KMS-11 (cell line): ENCODE data around the gene PPY.
"Not testable (repeated sequence)": the region's sequence is repeated elsewhere in the genome, so short reads cannot be mapped to it uniquely, and the experiment has no call there.

Experiments used
- H2AFZ ChIP-seq: fragments of 200-600 bp; sonication (generic); 2 replicates; pipeline ENCODE4 v1.6.1; 2016; ENCODE audit warnings: antibody characterized with exemption, mixed run types, low read depth
- H3K27ac ChIP-seq: fragments of 200-600 bp; sonication (generic); 2 replicates; pipeline ENCODE4 v1.6.1; 2016; ENCODE audit warnings: mild to moderate bottlenecking, mixed run types
- H3K27me3 ChIP-seq: fragments of 200-600 bp; sonication (generic); 2 replicates; pipeline ENCODE4 v1.6.1; 2017; ENCODE audit warnings: mild to moderate bottlenecking, low read depth, mixed run types, moderate library complexity; ENCODE audit not compliant: insufficient read depth
- H3K36me3 ChIP-seq: fragments of 200-600 bp; sonication (generic); 2 replicates; pipeline ENCODE4 v1.6.1; 2017; ENCODE audit warnings: mild to moderate bottlenecking, mixed run types; ENCODE audit not compliant: insufficient read depth
- H3K4me1 ChIP-seq: fragments of 200-600 bp; sonication (generic); 2 replicates; pipeline ENCODE4 v1.6.1; 2016; ENCODE audit warnings: mild to moderate bottlenecking, low read depth, mixed run types; ENCODE audit not compliant: poor library complexity, severe bottlenecking
- H3K4me2 ChIP-seq: fragments of 200-600 bp; sonication (generic); 2 replicates; pipeline ENCODE4 v1.7.0; 2016; ENCODE audit warnings: mild to moderate bottlenecking, mixed run types
- H3K4me3 ChIP-seq: fragments of 200-600 bp; sonication (generic); IDR thresholded peaks from 2 replicates; pipeline ENCODE4 v1.6.1; 2017; ENCODE audit warnings: low read depth, low read length, mixed read lengths; ENCODE audit not compliant: insufficient read depth
- H3K79me2 ChIP-seq: fragments of 200-600 bp; sonication (generic); 2 replicates; pipeline ENCODE4 v1.6.1; 2016; ENCODE audit warnings: low read depth, mixed run types; ENCODE audit not compliant: insufficient read depth
- H3K9ac ChIP-seq: fragments of 200-600 bp; sonication (generic); 2 replicates; pipeline ENCODE4 v1.6.1; 2016; ENCODE audit warnings: mild to moderate bottlenecking, mixed run types
- H4K20me1 ChIP-seq: fragments of 200-600 bp; sonication (generic); 2 replicates; pipeline ENCODE4 v1.6.1; 2016; ENCODE audit warnings: mild to moderate bottlenecking, mixed run types; ENCODE audit not compliant: insufficient read depth
- TF ChIP-seq, protein P1 (sequence below): fragments of 200-600 bp; sonication (generic); conservative IDR thresholded peaks from 2 replicates; pipeline ENCODE4 v1.6.1; 2017; ENCODE audit warnings: low read depth, mild to moderate bottlenecking, antibody characterized with exemption, low read length, moderate library complexity, mixed read lengths

Gene PPY

DNA sequence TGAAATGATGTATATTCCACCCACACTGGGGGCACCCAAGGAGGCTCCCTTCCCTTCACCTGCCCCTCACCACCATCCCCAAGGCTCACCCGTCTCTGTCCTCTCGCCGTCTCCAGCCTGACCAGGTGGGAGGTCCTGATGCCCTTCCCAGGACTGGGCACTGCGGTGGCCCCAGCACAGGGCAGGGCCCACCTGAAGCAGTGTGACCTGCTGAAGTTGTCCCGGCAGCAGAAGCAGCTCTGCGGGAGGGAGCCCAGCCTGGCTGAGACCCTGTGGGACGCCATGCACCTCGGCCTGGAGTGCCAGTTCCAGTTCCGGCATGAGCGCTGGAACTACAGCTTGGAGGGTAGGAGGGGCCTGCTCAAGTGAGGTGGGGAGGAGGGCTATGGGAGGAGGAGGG lies 9.9 kb downstream of the PPY start:
- peaks cover 1% of the 10 kb centered on the region; the same call in 1 of the 2 replicates for H3K27me3 ChIP-seq
- H3K4me3 ChIP-seq: no peak overlapping the region
- H3K36me3 ChIP-seq: no peaks in the 10 kb centered on the region
- TF ChIP-seq, protein P1, sequence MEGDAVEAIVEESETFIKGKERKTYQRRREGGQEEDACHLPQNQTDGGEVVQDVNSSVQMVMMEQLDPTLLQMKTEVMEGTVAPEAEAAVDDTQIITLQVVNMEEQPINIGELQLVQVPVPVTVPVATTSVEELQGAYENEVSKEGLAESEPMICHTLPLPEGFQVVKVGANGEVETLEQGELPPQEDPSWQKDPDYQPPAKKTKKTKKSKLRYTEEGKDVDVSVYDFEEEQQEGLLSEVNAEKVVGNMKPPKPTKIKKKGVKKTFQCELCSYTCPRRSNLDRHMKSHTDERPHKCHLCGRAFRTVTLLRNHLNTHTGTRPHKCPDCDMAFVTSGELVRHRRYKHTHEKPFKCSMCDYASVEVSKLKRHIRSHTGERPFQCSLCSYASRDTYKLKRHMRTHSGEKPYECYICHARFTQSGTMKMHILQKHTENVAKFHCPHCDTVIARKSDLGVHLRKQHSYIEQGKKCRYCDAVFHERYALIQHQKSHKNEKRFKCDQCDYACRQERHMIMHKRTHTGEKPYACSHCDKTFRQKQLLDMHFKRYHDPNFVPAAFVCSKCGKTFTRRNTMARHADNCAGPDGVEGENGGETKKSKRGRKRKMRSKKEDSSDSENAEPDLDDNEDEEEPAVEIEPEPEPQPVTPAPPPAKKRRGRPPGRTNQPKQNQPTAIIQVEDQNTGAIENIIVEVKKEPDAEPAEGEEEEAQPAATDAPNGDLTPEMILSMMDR: no peak
- H3K27ac ChIP-seq: no peak overlapping the region
- no peak overlapping the region for H2AFZ ChIP-seq
- no peaks in the 10 kb centered on the region for H3K79me2 ChIP-seq
- no peaks in the 10 kb centered on the region for H3K4me1 ChIP-seq
- no peak overlapping the region for H3K9ac ChIP-seq
- H3K4me2 ChIP-seq: no peak overlapping the region
- H4K20me1 ChIP-seq: no peaks in the 10 kb centered on the region

DNA sequence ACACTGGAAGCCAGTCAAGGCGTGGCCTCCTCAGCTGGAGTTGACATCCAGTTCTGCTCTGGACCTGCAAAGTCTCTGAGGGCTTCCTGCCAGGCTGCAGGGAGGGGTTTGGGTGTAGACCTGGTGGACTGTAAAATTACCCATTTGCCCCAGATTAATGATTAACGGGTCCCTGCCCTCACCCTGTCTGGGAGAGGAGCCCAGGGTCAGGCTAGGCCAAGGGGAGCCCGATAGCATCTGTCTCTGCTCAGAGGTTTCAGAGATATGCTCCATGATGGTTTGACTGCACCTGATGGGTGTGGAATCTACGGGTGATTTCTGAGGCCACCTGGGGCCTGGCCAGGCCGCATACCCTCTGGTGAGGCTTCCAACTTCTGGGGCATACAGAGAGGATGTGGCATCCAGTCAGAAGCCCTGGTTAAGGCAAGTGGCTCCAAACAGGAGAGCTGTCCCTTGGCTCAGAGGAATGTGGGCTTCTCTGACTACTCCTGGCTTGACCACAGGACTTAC lies 11.2 kb downstream of the PPY start:
- Histone ChIP-seq H3K79me2 (no peaks in the 10 kb centered on the region), H3K9ac (no peak overlapping the region), H3K36me3 (no peaks in the 10 kb centered on the region), H4K20me1 (no peaks in the 10 kb centered on the region), H3K4me1 (no peaks in the 10 kb centered on the region), H2AFZ (no peak overlapping the region), H3K4me3 (no peak overlapping the region), H3K4me2 (no peak overlapping the region), H3K27ac (no peak overlapping the region), H3K27me3 (peaks cover 13% of the 10 kb centered on the region)
- TF ChIP-seq, protein P1: no peak

DNA sequence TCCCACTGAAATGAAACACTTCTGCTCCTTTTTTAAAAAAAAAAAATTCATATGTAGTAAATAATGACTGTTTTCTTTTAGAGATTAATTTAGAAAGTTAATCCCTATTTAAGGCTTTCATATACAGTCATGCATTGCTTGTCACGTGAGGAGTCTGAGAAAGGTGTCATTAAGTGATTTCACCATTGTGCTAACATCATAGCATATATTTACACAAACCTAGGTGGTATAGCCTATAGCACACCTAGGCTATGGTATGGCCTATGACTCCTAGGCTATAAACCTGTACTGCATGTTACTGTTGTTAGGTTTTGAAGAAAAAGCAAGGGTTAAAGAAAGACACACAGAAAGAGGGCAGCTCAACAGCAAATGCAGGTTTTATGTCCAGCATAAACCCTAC lies 13.7 kb downstream of the PPY start:
- H3K4me3 ChIP-seq: no peak overlapping the region
- peaks cover 23% of the 10 kb centered on the region for H3K27me3 ChIP-seq
- TF ChIP-seq, protein P1: no peak
- no peak overlapping the region for H2AFZ ChIP-seq
- no peak overlapping the region for H3K27ac ChIP-seq
- no peak overlapping the region for H3K4me2 ChIP-seq
- H3K9ac ChIP-seq: no peak overlapping the region
- H3K79me2 ChIP-seq: no peaks in the 10 kb centered on the region
- H3K36me3 ChIP-seq: no peaks in the 10 kb centered on the region
- no peaks in the 10 kb centered on the region for H4K20me1 ChIP-seq
- no peaks in the 10 kb centered on the region for H3K4me1 ChIP-seq

DNA sequence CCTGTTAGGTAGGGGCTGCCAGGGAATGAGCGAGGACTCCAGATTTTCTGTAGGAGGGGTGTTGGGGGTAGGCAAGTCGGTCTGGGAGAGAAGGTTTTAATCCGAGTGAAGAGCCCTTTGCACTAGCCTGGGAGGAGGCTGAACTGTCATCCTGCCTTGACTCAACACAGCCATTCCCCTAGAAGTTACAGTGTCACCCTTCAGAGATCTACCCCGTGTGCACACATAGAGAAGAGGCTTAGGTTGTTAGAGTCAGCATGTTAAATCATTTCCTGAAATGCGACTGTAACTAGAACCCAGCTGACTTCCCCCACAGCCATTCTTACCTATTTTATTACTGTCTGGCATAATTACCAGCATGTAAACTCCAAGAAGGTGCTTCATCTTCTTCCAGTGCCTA lies 14.3 kb downstream of the PPY start:
- H3K4me3 ChIP-seq, H3K4me2 ChIP-seq: not testable (repeated sequence)
- peaks cover 23% of the 10 kb centered on the region for H3K27me3 ChIP-seq

GRCh38 chr17:43927060-43927864 lies 15.0 kb downstream of the PPY start:
- H4K20me1 ChIP-seq: no peaks in the 10 kb centered on the region
- peaks cover 23% of the 10 kb centered on the region for H3K27me3 ChIP-seq
- H3K79me2 ChIP-seq: no peaks in the 10 kb centered on the region
- no peak overlapping the region for H3K9ac ChIP-seq
- no peak overlapping the region for H3K4me3 ChIP-seq
- no peaks in the 10 kb centered on the region for H3K4me1 ChIP-seq
- H3K4me2 ChIP-seq: no peak overlapping the region
- TF ChIP-seq, protein P1: no peak
- H3K36me3 ChIP-seq: no peaks in the 10 kb centered on the region
- H2AFZ ChIP-seq: no peak overlapping the region
- no peak overlapping the region for H3K27ac ChIP-seq

More for the DNA sequence above, 14.3 kb downstream of the PPY start:
- not testable (repeated sequence) for H4K20me1 ChIP-seq, H3K27ac ChIP-seq, H3K4me1 ChIP-seq, H2AFZ ChIP-seq, H3K79me2 ChIP-seq, H3K9ac ChIP-seq, H3K36me3 ChIP-seq
